Measurements from ENCODE around the gene ARHGAP6.

- no peak for TF ChIP-seq POLR2A (IDR thresholded peaks at IDR 0.05; ENCODE audit: low read depth, low read length)
- TF ChIP-seq TAF1 (IDR thresholded peaks at IDR 0.05; ENCODE audit: borderline replicate concordance, low read depth, low read length) = no peak
Measured at GRCh38 chrX:11504234-11504633, 161.5 kb downstream of the ARHGAP6 start.

Data from GM12892 (cell line).